MCF 10A (cell line): ENCODE data around the gene ADIG. TPM values are rescaled to one million over a fixed set of nuclear protein-coding genes. Genes with fewer than 3 reads are reported as not detected.
A peak's percentile ranks its signal among the peaks of the same experiment; 100 is the strongest.

Experiments
- Bru-seq: library from RNA; stranded (reverse); fragments of 400-500 nt; gene quantifications from one replicate; lab custom pipeline; 2021; lab: Mats Ljungman, UMichigan
- BruChase-seq, 2 experiments: library from RNA; stranded (reverse); fragments of 400-500 nt; gene quantifications; one replicate each; lab custom pipeline; 2021; lab: Mats Ljungman, UMichigan
- BruUV-seq: library from RNA; stranded (reverse); fragments of 400-500 nt; replicated peaks from 2 replicates; lab custom pipeline; 2021; lab: Mats Ljungman, UMichigan
- CTCF ChIA-PET: fragments of 300-600 bp; sonication (Branson Sonifier 250); formaldehyde crosslinking; extraction: SDS; loops from one replicate; lab custom pipeline; 2021; ENCODE audit warnings: antibody characterized with exemption, inconsistent platforms; lab: Yijun Ruan, JAX
- POLR2A ChIA-PET: fragments of 300-600, 350-650 bp; sonication (Branson Sonifier 250); formaldehyde crosslinking; extraction: SDS; loops from one replicate; lab custom pipeline; 2020; ENCODE audit warnings: antibody characterized with exemption, inconsistent platforms; lab: Yijun Ruan, JAX
- DNase-seq: peaks from one replicate; pipeline ENCODE4 v3.0.0-alpha.2; 2018; ENCODE audit not compliant: unreplicated experiment
- H3K27ac Mint-ChIP-seq: one replicate; pipeline ENCODE4 v1.8.0; 2022; ENCODE audit warnings: mild to moderate bottlenecking, low read depth, mixed read lengths; ENCODE audit not compliant: unreplicated experiment
- H3K27me3 Mint-ChIP-seq: one replicate; pipeline ENCODE4 v1.8.0; 2022; ENCODE audit warnings: mixed read lengths; ENCODE audit not compliant: insufficient read depth, unreplicated experiment
- H3K36me3 Mint-ChIP-seq: one replicate; pipeline ENCODE4 v1.8.0; 2022; ENCODE audit warnings: mild to moderate bottlenecking, moderate library complexity, mixed read lengths; ENCODE audit not compliant: insufficient read depth, unreplicated experiment
- H3K4me1 Mint-ChIP-seq: one replicate; pipeline ENCODE4 v1.8.0; 2022; ENCODE audit warnings: mixed read lengths; ENCODE audit not compliant: insufficient read depth, unreplicated experiment
- H3K4me3 Mint-ChIP-seq: one replicate; pipeline ENCODE4 v1.8.0; 2022; ENCODE audit warnings: mild to moderate bottlenecking, moderate library complexity, mixed read lengths; ENCODE audit not compliant: unreplicated experiment
- H3K9me3 Mint-ChIP-seq: one replicate; pipeline ENCODE4 v1.8.0; 2022; ENCODE audit warnings: mixed read lengths; ENCODE audit not compliant: unreplicated experiment
- CTCF ChIP-seq: fragments of 200-600 bp; IDR thresholded peaks from one replicate; pipeline ENCODE4 v1.8.0; 2022; ENCODE audit warnings: antibody characterized with exemption, mild to moderate bottlenecking; ENCODE audit not compliant: unreplicated experiment
- intact Hi-C: fragments of 100-400 bp; cut with micrococcal nuclease; formaldehyde crosslinking; loops from 2 replicates; pipeline ENCODE4 v1.14.1; 2022
- long read RNA-seq: library from polyadenylated mRNA; stranded (forward); transcript quantifications from one replicate; pipeline ENCODE4 v2.0.0, GENCODE V29; 2022
- total RNA-seq: library from RNA; stranded (reverse); gene quantifications from 2 replicates; pipeline ENCODE4 v1.2.3, GENCODE V29; 2022

Gene ADIG
- total RNA-seq (not detected in 2 replicates), Bru-seq, nascent RNA (percentile 36 among the genes with signal in this experiment), BruChase-seq, experiment 1, labeled RNA remaining after a 6-hour chase (percentile 30 among the genes with signal in this experiment), BruChase-seq, experiment 2, labeled RNA remaining after a 2-hour chase (percentile 33 among the genes with signal in this experiment)
- long read RNA-seq: 0 reads

- peaks cover under 1% of the 10 kb centered on the region for H3K36me3 Mint-ChIP-seq
- ChIA-PET POLR2A (interaction anchor here (1.0 kb wide), 1 partner anchor 146 kb away, joined by 4 read pairs; the partner anchor contains the start of gene SNHG17), CTCF (interaction anchor here (0.5 to 0.6 kb wide), 2 partner anchors 8 to 299 kb away, joined by 3 read pairs; no protein-coding TSS in a partner anchor)
- H3K4me3 Mint-ChIP-seq: no peak within 1 kb of the TSS
- H3K27ac Mint-ChIP-seq: peak within 1 kb of the TSS; percentile 57
- intact Hi-C loops: no loop called here
- DNase-seq: no peak
- BruUV-seq: no TSS peak
- H3K27me3 Mint-ChIP-seq: no peaks in the 10 kb centered on the region
- TF ChIP-seq CTCF: no peak
- H3K9me3 Mint-ChIP-seq: no peaks in the 10 kb centered on the region
- peaks cover 5% of the 10 kb centered on the region for H3K4me1 Mint-ChIP-seq
Measured at GRCh38 chr20:38581013-38581412, at the start of gene ADIG. ADIG (plus strand) TSS chr20:38581197; CDS start chr20:38581251, 54 bp downstream.

DNA sequence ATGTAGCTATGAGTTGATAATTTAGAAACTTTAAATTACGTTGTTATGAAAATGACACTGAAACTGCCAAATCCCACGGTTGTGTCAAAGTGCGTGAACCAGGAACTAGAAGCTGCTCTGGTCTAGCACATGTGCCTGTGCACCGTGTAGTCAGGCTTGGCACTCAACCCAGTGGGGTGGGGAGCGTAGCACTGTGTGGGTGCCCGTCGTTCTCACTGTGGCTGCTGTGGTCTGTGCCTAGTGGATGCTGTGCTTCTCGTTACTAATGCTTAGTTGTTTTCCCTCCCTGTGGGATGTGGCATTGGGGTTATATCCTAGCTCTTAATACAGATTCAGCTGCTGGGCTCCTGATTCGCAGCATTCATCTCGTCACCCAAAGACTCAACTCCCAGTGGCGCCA, 46.2 kb upstream of the ADIG start:
- Mint-ChIP-seq H3K36me3 (peaks cover 89% of the 10 kb centered on the region), H3K9me3 (no peaks in the 10 kb centered on the region), H3K4me1 (peaks cover 12% of the 10 kb centered on the region), H3K27ac (no peak overlapping the region), H3K27me3 (no peaks in the 10 kb centered on the region), H3K4me3 (no peak overlapping the region)
- ChIA-PET POLR2A (interaction anchor here (1.0 to 2.7 kb wide), 6 partner anchors 10 to 99 kb away, joined by 3 to 18 read pairs (median 7); partner anchors contain the start of genes RALGAPB and SNHG17), CTCF (interaction anchor here (1.2 to 2.3 kb wide), 2 partner anchors 9 to 62 kb away, joined by 4 to 12 read pairs; partner anchors contain the start of gene RALGAPB)
- intact Hi-C loops: no loop called here
- no peak for TF ChIP-seq CTCF
- no TSS peak for BruUV-seq
- DNase-seq: no peak

GRCh38 chr20:38536310-38536709, 44.7 kb upstream of the ADIG start:
- Mint-ChIP-seq H3K36me3 (peaks cover 91% of the 10 kb centered on the region), H3K4me3 (no peak overlapping the region), H3K27ac (peak overlapping the region; percentile 63), H3K9me3 (no peaks in the 10 kb centered on the region), H3K4me1 (peaks cover 12% of the 10 kb centered on the region), H3K27me3 (no peaks in the 10 kb centered on the region)
- TF ChIP-seq CTCF: no peak
- ChIA-PET POLR2A (interaction anchor here (0.6 to 0.7 kb wide), 3 partner anchors 15 to 26 kb away, joined by 3 read pairs; no protein-coding TSS in a partner anchor), CTCF (interaction anchor here (0.7 to 1.2 kb wide), 2 partner anchors 9 to 177 kb away, joined by 3 read pairs; no protein-coding TSS in a partner anchor)
- intact Hi-C loops: no loop called here
- no TSS peak for BruUV-seq
- DNase-seq: peak; percentile 9

- H3K4me1 Mint-ChIP-seq: peaks cover 12% of the 10 kb centered on the region
- peaks cover 91% of the 10 kb centered on the region for H3K36me3 Mint-ChIP-seq
- no peak overlapping the region for H3K4me3 Mint-ChIP-seq
- BruUV-seq: no TSS peak
- intact Hi-C loops: no loop called here
- no peaks in the 10 kb centered on the region for H3K9me3 Mint-ChIP-seq
- ChIA-PET CTCF (interaction anchor here (1.3 kb wide), 1 partner anchor 17 kb away, joined by 6 read pairs; no protein-coding TSS in a partner anchor), POLR2A (interaction anchor here (0.6 kb wide), 2 partner anchors 25 to 309 kb away, joined by 3 to 5 read pairs; no protein-coding TSS in a partner anchor)
- H3K27me3 Mint-ChIP-seq: no peaks in the 10 kb centered on the region
- DNase-seq: no peak
- no peak for TF ChIP-seq CTCF
- H3K27ac Mint-ChIP-seq: peak overlapping the region; percentile 63
Measured at GRCh38 chr20:38537176-38537575, 43.8 kb upstream of the ADIG start.
